GM06990 (cell line): ENCODE data around the gene MFRP.

Source experiments
- DNase-seq: peaks from one replicate; pipeline ENCODE4 v3.0.0-alpha.2; 2011; ENCODE audit not compliant: insufficient read length; ENCODE audit errors: extremely low read depth
- H3K27me3 ChIP-seq: replicated peaks from 2 replicates; pipeline ENCODE4 v1.6.0; 2011; ENCODE audit warnings: low read length; ENCODE audit not compliant: control insufficient read depth, insufficient read depth
- H3K36me3 ChIP-seq: 2 replicates; pipeline ENCODE4 v1.5.1; 2011; ENCODE audit warnings: low read length; ENCODE audit not compliant: control insufficient read depth, insufficient read depth
- H3K4me3 ChIP-seq: replicated peaks from 2 replicates; pipeline ENCODE4 v1.5.1; 2011; ENCODE audit warnings: low read depth, mild to moderate bottlenecking, control low read depth, low read length
- TF ChIP-seq, protein P1 (sequence below): IDR thresholded peaks from 2 replicates; pipeline ENCODE4 v1.5.1; 2011; ENCODE audit warnings: low read length, control low read depth, mild to moderate bottlenecking, inconsistent platforms; ENCODE audit not compliant: insufficient read depth, poor library complexity, severe bottlenecking

Gene MFRP

DNA sequence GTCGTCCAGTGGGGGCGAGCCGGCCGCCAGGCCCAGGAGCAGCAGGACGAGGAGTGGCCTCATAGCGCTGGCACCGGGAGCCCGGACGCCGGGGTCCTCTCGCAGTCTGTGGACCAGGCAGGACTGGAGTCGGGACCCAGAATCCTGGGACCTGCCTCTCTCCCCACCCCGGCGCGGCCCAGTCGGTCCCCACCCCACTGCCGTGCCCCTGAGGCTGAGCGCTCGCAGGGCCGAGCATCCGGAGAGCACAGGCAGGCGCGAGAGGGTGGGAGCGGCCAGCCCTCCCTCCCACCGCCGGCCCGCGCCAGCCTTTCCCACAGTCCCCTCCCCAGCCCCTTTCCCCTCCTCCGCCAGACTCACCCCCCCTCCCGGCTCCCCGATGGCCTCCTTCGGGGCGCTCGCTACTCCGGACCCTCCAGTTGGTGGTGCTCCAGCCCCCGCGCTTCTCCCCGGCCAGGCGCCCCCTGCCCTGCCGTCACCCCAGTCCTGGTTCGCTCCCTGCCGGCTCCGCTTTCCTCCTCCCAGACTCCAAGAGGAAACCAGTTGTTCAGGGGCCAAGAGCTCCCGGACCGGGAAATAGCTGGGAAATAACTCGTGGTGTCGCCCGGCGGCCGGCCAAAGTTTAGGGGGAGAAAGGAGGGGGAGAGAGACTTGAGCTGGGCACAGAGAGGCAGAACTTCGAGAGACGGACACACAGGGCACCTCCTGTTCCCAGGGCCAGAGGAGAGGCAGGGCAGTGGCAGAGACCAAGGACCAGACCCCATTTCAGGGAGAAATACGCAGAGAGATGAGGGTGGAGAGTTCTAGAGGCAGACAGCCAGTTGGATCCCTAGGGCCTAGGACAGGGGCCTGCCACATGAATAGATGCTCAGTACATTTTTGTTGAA is 5.9 kb downstream of the MFRP start, which contains the start of gene C1QTNF5:
Gene C1QTNF5 (minus strand): TSS at position 549 of the 887 bp plus-strand sequence. CDS start 486 bp downstream, at position 63.
- DNase-seq, result no peak
- H3K36me3 ChIP-seq, result peaks cover 5% of the 10 kb centered on the region; the same call in 1 of the 2 replicates
- no peak within 1 kb of the TSS for H3K4me3 ChIP-seq
- peaks cover 2% of the 10 kb centered on the region for H3K27me3 ChIP-seq
- TF ChIP-seq, protein P1, sequence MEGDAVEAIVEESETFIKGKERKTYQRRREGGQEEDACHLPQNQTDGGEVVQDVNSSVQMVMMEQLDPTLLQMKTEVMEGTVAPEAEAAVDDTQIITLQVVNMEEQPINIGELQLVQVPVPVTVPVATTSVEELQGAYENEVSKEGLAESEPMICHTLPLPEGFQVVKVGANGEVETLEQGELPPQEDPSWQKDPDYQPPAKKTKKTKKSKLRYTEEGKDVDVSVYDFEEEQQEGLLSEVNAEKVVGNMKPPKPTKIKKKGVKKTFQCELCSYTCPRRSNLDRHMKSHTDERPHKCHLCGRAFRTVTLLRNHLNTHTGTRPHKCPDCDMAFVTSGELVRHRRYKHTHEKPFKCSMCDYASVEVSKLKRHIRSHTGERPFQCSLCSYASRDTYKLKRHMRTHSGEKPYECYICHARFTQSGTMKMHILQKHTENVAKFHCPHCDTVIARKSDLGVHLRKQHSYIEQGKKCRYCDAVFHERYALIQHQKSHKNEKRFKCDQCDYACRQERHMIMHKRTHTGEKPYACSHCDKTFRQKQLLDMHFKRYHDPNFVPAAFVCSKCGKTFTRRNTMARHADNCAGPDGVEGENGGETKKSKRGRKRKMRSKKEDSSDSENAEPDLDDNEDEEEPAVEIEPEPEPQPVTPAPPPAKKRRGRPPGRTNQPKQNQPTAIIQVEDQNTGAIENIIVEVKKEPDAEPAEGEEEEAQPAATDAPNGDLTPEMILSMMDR, result no peak

DNA sequence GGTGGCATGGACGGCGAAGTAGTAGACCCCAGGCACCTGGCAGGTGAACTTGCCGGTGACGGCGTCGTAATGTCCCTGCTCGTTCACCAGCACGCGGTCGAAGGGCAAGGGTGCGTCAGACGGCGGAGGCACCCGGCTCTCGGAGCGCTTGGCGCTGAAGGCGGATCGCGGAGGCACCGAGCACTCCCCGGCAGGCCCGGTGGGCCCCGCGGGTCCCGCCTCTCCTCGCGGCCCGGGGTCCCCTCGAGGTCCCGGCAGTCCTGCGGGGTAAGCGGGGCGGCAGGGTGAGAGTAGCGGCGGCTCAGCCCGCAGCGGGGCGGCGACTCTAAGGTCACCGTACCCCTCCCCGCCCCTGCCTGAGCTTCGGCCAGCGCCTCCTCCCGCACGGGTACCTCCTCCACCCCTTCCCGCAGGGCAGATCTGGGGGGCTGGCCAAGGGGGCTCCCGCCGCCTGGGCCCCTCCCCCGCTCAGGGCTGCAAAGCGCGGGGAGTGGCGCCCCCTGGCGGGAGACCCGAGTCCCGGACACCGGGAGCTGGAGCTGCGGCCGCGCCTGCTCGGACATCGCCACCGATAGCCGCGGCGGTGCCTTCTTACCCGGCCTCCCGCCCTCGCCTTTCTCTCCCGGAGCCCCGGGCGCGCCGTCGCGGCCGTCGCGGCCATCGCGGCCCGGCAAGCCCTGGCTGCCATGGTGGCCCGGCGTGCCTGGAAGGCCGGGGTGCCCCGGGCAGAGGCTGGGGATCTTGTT is 6.7 kb downstream of the MFRP start:
- Histone ChIP-seq H3K27me3 (peaks cover 2% of the 10 kb centered on the region), H3K36me3 (peaks cover 5% of the 10 kb centered on the region; the same call in 1 of the 2 replicates), H3K4me3 (no peak overlapping the region)
- TF ChIP-seq, protein P1, result peak; percentile 60
- no peak for DNase-seq

- no peak for DNase-seq
- TF ChIP-seq, protein P1, result no peak
- H3K36me3 ChIP-seq, result peaks cover 5% of the 10 kb centered on the region; the same call in 1 of the 2 replicates
- H3K4me3 ChIP-seq, result no peak overlapping the region
- H3K27me3 ChIP-seq, result no peaks in the 10 kb centered on the region; the same call in 1 of the 2 replicates
Observed at GRCh38 chr11:119338965-119339588, 7.4 kb downstream of the MFRP start.

GRCh38 chr11:119338318-119338890 is 8.1 kb downstream of the MFRP start:
- Histone ChIP-seq H3K4me3 (no peak overlapping the region), H3K27me3 (no peaks in the 10 kb centered on the region; the same call in 1 of the 2 replicates), H3K36me3 (peaks cover 5% of the 10 kb centered on the region; the same call in 1 of the 2 replicates)
- no peak for DNase-seq
- TF ChIP-seq, protein P1, result peak; percentile 85

DNA sequence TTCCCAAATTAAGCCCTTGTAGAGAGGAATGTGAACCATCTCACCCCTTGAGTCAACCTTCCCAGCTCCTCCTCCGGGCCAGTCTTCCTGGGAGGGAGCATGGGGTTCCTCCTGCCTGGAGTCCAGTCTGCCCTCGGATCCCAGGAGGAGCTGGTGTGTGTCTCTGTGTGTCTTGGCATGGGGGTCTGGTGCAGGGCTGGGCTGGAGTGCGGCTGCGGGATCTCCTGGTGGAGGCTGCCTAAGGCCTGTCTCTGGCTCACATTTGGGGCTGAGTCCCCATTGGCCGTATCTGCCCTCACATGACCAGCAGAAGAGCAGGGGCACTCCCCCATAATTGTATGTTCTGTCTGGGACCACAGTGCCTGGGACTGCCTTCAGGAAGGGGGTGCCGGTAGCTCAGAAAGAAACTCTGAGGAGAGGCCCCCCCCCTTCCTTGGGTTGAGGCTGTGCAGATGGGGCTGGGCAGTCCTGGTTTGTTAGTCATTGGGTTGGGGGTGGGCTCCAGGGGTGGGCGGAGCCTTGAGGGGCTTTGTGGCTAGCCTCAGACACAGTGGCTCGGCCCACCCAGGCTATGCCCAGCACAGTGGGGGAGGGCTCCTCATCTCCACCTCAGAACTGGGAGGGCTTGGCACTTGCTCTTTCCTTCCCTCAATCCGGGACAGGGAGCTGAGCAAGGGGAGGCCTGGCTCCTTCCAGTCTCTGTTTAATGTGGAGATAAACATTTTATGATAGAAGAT is 8.8 kb downstream of the MFRP start:
- DNase-seq, result no peak
- Histone ChIP-seq H3K27me3 (no peaks in the 10 kb centered on the region; the same call in 1 of the 2 replicates), H3K4me3 (no peak overlapping the region)

More for the DNA sequence above, 8.8 kb downstream of the MFRP start:
- H3K36me3 ChIP-seq, result peaks cover 5% of the 10 kb centered on the region; the same call in 1 of the 2 replicates
- TF ChIP-seq, protein P1, result no peak
